OCI-LY3 (cell line): Measurements from ENCODE around the gene TCIRG1.

Experiments used
- CTCF ChIP-seq: fragments of 200-600, 300-600 bp; sonication (generic); IDR thresholded peaks from 2 replicates; pipeline ENCODE4 v1.5.1; 2014; ENCODE audit warnings: antibody characterized with exemption, low read length, low read depth
- EZH2phosphoT487 ChIP-seq: fragments of 200-600 bp; shearing (Covaris generic); IDR thresholded peaks from 2 replicates; pipeline ENCODE4 v1.6.1; 2018; ENCODE audit warnings: antibody characterized with exemption, mixed run types, low read depth

- no peak for TF ChIP-seq CTCF
- no peak for TF ChIP-seq EZH2phosphoT487
Observed at GRCh38 chr11:68065841-68066240, 27.0 kb downstream of the TCIRG1 start.
